Neural progenitor cell (in vitro differentiated cells): ENCODE measurements around the gene SIAH3.

Experiments used
- EZH2 ChIP-seq: fragments of 200-600 bp; sonication (generic); IDR thresholded peaks from 2 replicates; pipeline ENCODE4 v1.6.1; 2017; ENCODE audit warnings: antibody characterized with exemption, mild to moderate bottlenecking, moderate library complexity
- EZH2phosphoT487 ChIP-seq: fragments of 200-600 bp; sonication (generic); IDR thresholded peaks from 2 replicates; pipeline ENCODE4 v1.6.1; 2017; ENCODE audit warnings: antibody characterized with exemption
- TF ChIP-seq, protein P1 (sequence below): fragments of 200-600 bp; sonication (generic); IDR thresholded peaks from 2 replicates; pipeline ENCODE4 v1.5.1; 2017; ENCODE audit warnings: antibody characterized with exemption, mild to moderate bottlenecking

DNA sequence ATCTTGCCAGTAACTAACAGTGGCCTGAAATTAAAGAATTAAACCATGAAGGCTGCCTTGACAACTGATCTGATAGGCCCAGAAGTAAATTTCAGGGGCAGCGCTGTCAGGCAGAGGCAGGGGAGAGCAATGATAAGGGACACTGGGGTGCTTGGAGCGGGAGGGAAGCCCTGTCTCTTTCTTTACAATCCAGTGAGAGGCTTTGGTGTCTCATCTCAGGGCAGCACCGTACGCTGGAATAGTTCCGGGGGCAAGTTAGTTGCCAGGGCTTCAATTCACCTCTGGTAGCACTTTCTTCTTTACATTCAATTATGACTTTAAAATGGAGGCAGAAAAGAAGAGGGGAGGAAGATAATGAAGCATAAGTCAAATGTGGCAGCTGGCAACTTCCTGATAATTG, 74.8 kb downstream of the SIAH3 start:
- TF ChIP-seq, protein P1, sequence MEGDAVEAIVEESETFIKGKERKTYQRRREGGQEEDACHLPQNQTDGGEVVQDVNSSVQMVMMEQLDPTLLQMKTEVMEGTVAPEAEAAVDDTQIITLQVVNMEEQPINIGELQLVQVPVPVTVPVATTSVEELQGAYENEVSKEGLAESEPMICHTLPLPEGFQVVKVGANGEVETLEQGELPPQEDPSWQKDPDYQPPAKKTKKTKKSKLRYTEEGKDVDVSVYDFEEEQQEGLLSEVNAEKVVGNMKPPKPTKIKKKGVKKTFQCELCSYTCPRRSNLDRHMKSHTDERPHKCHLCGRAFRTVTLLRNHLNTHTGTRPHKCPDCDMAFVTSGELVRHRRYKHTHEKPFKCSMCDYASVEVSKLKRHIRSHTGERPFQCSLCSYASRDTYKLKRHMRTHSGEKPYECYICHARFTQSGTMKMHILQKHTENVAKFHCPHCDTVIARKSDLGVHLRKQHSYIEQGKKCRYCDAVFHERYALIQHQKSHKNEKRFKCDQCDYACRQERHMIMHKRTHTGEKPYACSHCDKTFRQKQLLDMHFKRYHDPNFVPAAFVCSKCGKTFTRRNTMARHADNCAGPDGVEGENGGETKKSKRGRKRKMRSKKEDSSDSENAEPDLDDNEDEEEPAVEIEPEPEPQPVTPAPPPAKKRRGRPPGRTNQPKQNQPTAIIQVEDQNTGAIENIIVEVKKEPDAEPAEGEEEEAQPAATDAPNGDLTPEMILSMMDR = no peak
- TF ChIP-seq EZH2phosphoT487 (no peak), EZH2 (no peak)
